Epithelial cell of esophagus (primary cell): ENCODE data around the gene VOPP1.

Source experiments
- DNase-seq: peaks from one replicate; pipeline ENCODE4 v3.0.0; 2010; ENCODE audit warnings: low read depth
- H3K4me3 ChIP-seq: 2 replicates; pipeline ENCODE4 v1.5.1; 2011; ENCODE audit warnings: mild to moderate bottlenecking, low read length, control low read depth
- CTCF ChIP-seq: IDR thresholded peaks from 2 replicates; pipeline ENCODE4 v1.5.1; 2011; ENCODE audit warnings: low read depth, mild to moderate bottlenecking, low read length, control low read depth, inconsistent platforms; ENCODE audit not compliant: insufficient read depth; ENCODE audit errors: missing control alignments

Gene VOPP1

GRCh38 chr7:55534916-55535590 is 37.2 kb downstream of the VOPP1 start:
- TF ChIP-seq CTCF, result no peak
- H3K4me3 ChIP-seq, result no peak overlapping the region
- no peak for DNase-seq

- DNase-seq, result peak; percentile 89
- no peak overlapping the region for H3K4me3 ChIP-seq
- TF ChIP-seq CTCF, result no peak
These were observed 37.9 kb downstream of the VOPP1 start for GRCh38 chr7:55534262-55534915.

- DNase-seq, result no peak
- TF ChIP-seq CTCF, result no peak
- H3K4me3 ChIP-seq, result no peak overlapping the region
These were observed 38.6 kb downstream of the VOPP1 start for GRCh38 chr7:55533729-55534080.

GRCh38 chr7:55533050-55533728 is 39.1 kb downstream of the VOPP1 start:
- peak; percentile 75 for DNase-seq
- no peak overlapping the region for H3K4me3 ChIP-seq
- TF ChIP-seq CTCF, result no peak

- peak; percentile 33 for DNase-seq
- no peak overlapping the region for H3K4me3 ChIP-seq
- no peak for TF ChIP-seq CTCF
These were observed 40.0 kb downstream of the VOPP1 start for GRCh38 chr7:55532150-55532917.

- no peak overlapping the region for H3K4me3 ChIP-seq
- no peak for DNase-seq
- TF ChIP-seq CTCF, result no peak
These were observed 40.8 kb downstream of the VOPP1 start for GRCh38 chr7:55531536-55531935.
